Measurements from ENCODE around the gene RHBDD1.

RHBDD1 gene, protein sequence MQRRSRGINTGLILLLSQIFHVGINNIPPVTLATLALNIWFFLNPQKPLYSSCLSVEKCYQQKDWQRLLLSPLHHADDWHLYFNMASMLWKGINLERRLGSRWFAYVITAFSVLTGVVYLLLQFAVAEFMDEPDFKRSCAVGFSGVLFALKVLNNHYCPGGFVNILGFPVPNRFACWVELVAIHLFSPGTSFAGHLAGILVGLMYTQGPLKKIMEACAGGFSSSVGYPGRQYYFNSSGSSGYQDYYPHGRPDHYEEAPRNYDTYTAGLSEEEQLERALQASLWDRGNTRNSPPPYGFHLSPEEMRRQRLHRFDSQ

GRCh38 chr2:226835796-226836547, at the start of gene RHBDD1:
Gene RHBDD1, plus strand, starts transcription at chr2:226836054. Its CDS starts 28,640 bp downstream, at chr2:226864694.
- peak; percentile 95 for DNase-seq (ENCODE audit: low spot score)

- DNase-seq (ENCODE audit: low spot score) = no peak
Observed at GRCh38 chr2:226788064-226788463, 47.8 kb upstream of the RHBDD1 start.

- DNase-seq (ENCODE audit: low spot score) = no peak
Observed at GRCh38 chr2:226788881-226789490, 46.9 kb upstream of the RHBDD1 start.

GRCh38 chr2:226790011-226790410, 45.8 kb upstream of the RHBDD1 start:
- DNase-seq (ENCODE audit: low spot score) = no peak

- DNase-seq (ENCODE audit: low spot score) = no peak
Observed at GRCh38 chr2:226790431-226790830, 45.4 kb upstream of the RHBDD1 start.

- DNase-seq (ENCODE audit: low spot score) = peak; percentile 74
Observed at GRCh38 chr2:226791056-226791486, 44.8 kb upstream of the RHBDD1 start.

GRCh38 chr2:226791487-226792081, 44.3 kb upstream of the RHBDD1 start:
- peak; percentile 100 for DNase-seq (ENCODE audit: low spot score)

GRCh38 chr2:226792155-226792881, 43.5 kb upstream of the RHBDD1 start:
- DNase-seq (ENCODE audit: low spot score) = no peak

GRCh38 chr2:226793646-226794045, 42.2 kb upstream of the RHBDD1 start:
- no peak for DNase-seq (ENCODE audit: low spot score)

DNA sequence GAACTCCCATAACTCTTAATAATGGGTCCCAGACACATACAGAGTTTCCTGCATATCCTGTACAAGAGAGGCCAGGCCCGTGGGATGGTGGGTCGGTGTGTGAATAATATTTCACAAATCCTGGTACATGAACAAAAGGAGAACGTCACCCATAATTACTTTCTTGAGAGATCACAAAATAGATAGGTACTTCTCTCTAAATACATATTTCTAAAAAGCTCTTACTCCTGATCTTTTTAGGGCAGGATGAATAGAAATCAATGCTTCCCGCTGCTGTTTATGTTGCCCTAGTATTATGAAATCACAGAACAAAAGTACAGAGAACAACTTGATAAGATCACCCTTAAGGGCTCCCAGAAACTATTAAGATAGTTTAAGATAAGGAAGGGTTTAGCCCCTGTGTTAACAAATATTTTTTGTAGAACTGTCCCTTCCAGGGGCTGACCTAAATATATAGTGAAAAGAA, 41.6 kb upstream of the RHBDD1 start:
- no peak for DNase-seq (ENCODE audit: low spot score)

- DNase-seq (ENCODE audit: low spot score) = no peak
Observed at GRCh38 chr2:226794751-226795171, 41.1 kb upstream of the RHBDD1 start.

DNA sequence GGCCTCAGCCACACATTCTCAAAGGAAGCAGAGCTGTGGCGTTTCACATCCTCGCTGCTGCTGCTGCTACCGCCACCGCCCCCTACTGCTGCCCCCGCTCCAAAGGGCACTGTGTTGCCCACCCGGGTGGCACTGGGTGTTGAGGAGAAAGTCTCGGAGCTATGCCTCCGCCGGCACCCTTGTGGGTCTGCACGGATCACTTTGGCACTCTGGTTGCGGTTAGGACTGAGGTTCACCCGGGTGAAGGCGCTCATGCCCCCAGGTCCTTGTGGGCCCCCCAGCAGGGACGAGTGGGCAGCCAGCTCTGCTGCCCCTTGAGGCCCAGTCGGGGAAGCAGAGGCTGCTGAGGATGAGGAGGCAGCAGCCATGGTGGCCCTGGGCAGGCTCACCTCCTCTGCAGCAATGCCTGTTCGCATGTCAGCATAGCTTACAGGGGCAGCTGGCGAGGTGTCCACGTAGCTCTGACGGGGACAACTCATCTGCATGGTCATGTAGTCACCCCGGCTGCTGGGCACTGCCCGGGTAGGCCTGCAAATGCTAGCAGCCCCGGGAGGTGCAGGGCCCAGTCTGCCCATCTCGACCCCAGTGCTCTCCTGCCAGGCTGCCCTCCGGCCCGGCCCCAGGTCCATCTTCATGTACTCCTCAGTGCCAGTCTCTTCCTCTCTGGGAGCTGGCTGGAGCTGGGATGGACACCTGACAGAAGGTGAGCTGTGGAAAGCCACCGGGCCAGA, 40.4 kb upstream of the RHBDD1 start:
- DNase-seq (ENCODE audit: low spot score) = no peak

- no peak for DNase-seq (ENCODE audit: low spot score)
Observed at GRCh38 chr2:226796012-226796839, 39.6 kb upstream of the RHBDD1 start.

- DNase-seq (ENCODE audit: low spot score) = peak; percentile 28
Observed at GRCh38 chr2:226796840-226797288, 39.0 kb upstream of the RHBDD1 start.

GRCh38 chr2:226797289-226797988, 38.4 kb upstream of the RHBDD1 start:
- no peak for DNase-seq (ENCODE audit: low spot score)

- no peak for DNase-seq (ENCODE audit: low spot score)
Observed at GRCh38 chr2:226797989-226798421, 37.8 kb upstream of the RHBDD1 start.

- peak; percentile 76 for DNase-seq (ENCODE audit: low spot score)
Observed at GRCh38 chr2:226798422-226799210, 37.2 kb upstream of the RHBDD1 start.

DNA sequence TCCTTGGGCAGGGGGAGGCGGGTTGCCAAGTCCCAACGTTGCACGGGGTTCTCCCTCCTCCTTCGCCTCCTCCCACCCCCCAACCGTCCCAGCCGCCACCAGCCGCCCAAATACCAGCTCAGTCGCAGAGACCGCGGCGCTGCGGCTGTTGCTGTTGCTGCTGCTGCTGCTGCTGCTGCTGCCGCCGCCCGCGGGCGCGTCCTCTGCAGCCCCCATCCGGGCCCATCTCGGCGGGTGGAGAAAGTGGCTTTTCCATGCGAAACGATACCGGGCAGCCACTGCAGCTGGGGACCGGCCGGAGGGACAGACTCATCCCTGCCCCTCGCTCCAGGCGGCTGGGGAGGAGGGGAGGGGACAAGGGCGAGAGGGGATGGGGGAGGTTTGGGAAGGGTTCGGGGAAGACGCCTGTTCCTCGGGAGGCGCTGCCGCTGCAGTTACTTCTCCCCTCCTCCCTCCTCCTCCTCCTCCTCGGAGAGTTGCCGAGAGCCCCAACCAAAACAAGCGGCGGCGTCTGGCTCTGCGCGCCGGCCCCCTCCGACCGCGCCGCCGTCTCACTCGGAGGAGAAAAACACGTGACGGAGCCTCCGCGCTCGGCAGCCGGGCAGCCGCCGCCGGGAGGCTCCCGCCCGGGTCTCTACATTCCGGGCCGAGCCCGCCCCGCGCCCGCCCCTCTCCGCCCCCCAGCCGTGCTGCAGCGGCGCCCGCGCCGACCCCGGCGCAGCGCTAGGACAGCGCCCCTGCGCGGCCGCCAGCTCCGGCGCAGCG, 36.5 kb upstream of the RHBDD1 start, which contains the start of gene IRS1:
Gene IRS1, minus strand, starts transcription at position 610 of the 765 bp plus-strand sequence. CDS start 1,082 bp downstream, outside the sequence.
- DNase-seq (ENCODE audit: low spot score) = peak; percentile 83
